Loucy (cell line): Measurements from ENCODE around the gene GCK.

ENCODE experiments used
- H2AFZ ChIP-seq: fragments of 200-600 bp; sonication (generic); 2 replicates; pipeline ENCODE4 v1.6.0; 2016; ENCODE audit warnings: antibody characterized with exemption, mild to moderate bottlenecking, low read length, moderate library complexity
- H3F3A ChIP-seq: fragments of 200-600 bp; 2 replicates; pipeline ENCODE4 v1.6.0; 2016; ENCODE audit warnings: antibody characterized with exemption, low read depth, mild to moderate bottlenecking
- H3K27me3 ChIP-seq: fragments of 200-600 bp; sonication (generic); 2 replicates; pipeline ENCODE4 v1.6.1; 2014; ENCODE audit warnings: low read length, mild to moderate bottlenecking; ENCODE audit not compliant: insufficient read depth, poor library complexity, severe bottlenecking
- H3K36me3 ChIP-seq: fragments of 200-600 bp; sonication (generic); 2 replicates; pipeline ENCODE4 v1.6.1; 2016; ENCODE audit warnings: low read length; ENCODE audit not compliant: insufficient read depth
- H3K4me1 ChIP-seq: fragments of 200-600 bp; sonication (generic); 2 replicates; pipeline ENCODE4 v1.5.1; 2014; ENCODE audit warnings: low read length, mild to moderate bottlenecking; ENCODE audit not compliant: insufficient read depth, poor library complexity, severe bottlenecking
- H3K4me2 ChIP-seq: fragments of 200-600 bp; sonication (generic); 2 replicates; pipeline ENCODE4 v1.6.0; 2014; ENCODE audit warnings: antibody characterized with exemption, low read length, low read depth, mild to moderate bottlenecking; ENCODE audit not compliant: poor library complexity, severe bottlenecking
- H3K4me3 ChIP-seq: fragments of 200-600 bp; sonication (generic); 2 replicates; pipeline ENCODE4 v1.5.1; 2014; ENCODE audit warnings: low read length, mild to moderate bottlenecking, mixed read lengths; ENCODE audit not compliant: poor library complexity, severe bottlenecking
- H3K79me2 ChIP-seq: fragments of 200-600 bp; sonication (generic); 2 replicates; pipeline ENCODE4 v1.6.1; 2014; ENCODE audit warnings: low read length; ENCODE audit not compliant: insufficient read depth
- H3K9ac ChIP-seq: fragments of 200-600 bp; sonication (generic); 2 replicates; pipeline ENCODE4 v1.6.0; 2014; ENCODE audit warnings: mild to moderate bottlenecking, low read depth, low read length, moderate library complexity; ENCODE audit not compliant: poor library complexity, severe bottlenecking
- H3K9me2 ChIP-seq: fragments of 200-600 bp; sonication (generic); replicated peaks from 2 replicates; pipeline ENCODE4 v1.6.1; 2016; ENCODE audit warnings: low read depth, low read length, mixed read lengths
- H3K9me3 ChIP-seq: fragments of 200-600 bp; sonication (generic); 2 replicates; pipeline ENCODE4 v1.6.1; 2014; ENCODE audit warnings: mild to moderate bottlenecking, antibody characterized with exemption, low read length, low read depth; ENCODE audit not compliant: insufficient read depth
- H4K20me1 ChIP-seq: fragments of 200-600 bp; sonication (generic); 2 replicates; pipeline ENCODE4 v1.6.0; 2014; ENCODE audit warnings: antibody characterized with exemption, low read length, mild to moderate bottlenecking; ENCODE audit not compliant: insufficient read depth, poor library complexity, severe bottlenecking
- CTCF ChIP-seq: fragments of 200-600 bp; sonication (generic); conservative IDR thresholded peaks from 2 replicates; pipeline ENCODE4 v1.5.1; 2014; ENCODE audit warnings: mild to moderate bottlenecking, antibody characterized with exemption, low read length
- EZH2phosphoT487 ChIP-seq: fragments of 200-600 bp; IDR thresholded peaks from 2 replicates; pipeline ENCODE4 v1.6.1; 2018; ENCODE audit warnings: antibody characterized with exemption, mild to moderate bottlenecking, moderate library complexity, borderline replicate concordance

GCK gene

GRCh38 chr7:44145479-44145968, 43.7 kb downstream of the GCK start:
- Histone ChIP-seq H3K9ac (no peak overlapping the region), H3K36me3 (no peaks in the 10 kb centered on the region), H3K27me3 (no peaks in the 10 kb centered on the region), H4K20me1 (no peaks in the 10 kb centered on the region), H3K4me2 (no peak overlapping the region), H3K9me3 (no peaks in the 10 kb centered on the region), H3K4me1 (no peaks in the 10 kb centered on the region), H3F3A (no peaks in the 10 kb centered on the region), H3K9me2 (no peaks in the 10 kb centered on the region), H3K79me2 (no peaks in the 10 kb centered on the region), H2AFZ (no peak overlapping the region), H3K4me3 (no peak overlapping the region)
- TF ChIP-seq EZH2phosphoT487 (no peak), CTCF (no peak)

GRCh38 chr7:44144968-44145478, 44.2 kb downstream of the GCK start:
- Histone ChIP-seq H3K4me1 (no peaks in the 10 kb centered on the region), H3K9me3 (no peaks in the 10 kb centered on the region), H3K9me2 (no peaks in the 10 kb centered on the region), H3F3A (no peaks in the 10 kb centered on the region), H3K9ac (no peak overlapping the region), H3K27me3 (no peaks in the 10 kb centered on the region), H3K79me2 (no peaks in the 10 kb centered on the region), H3K36me3 (no peaks in the 10 kb centered on the region), H2AFZ (no peak overlapping the region), H4K20me1 (no peaks in the 10 kb centered on the region), H3K4me2 (no peak overlapping the region), H3K4me3 (no peak overlapping the region)
- TF ChIP-seq EZH2phosphoT487 (no peak), CTCF (no peak)

- H3K9me3 ChIP-seq: no peaks in the 10 kb centered on the region
- H3K9ac ChIP-seq: no peak overlapping the region
- H3K4me3 ChIP-seq: no peak overlapping the region
- no peaks in the 10 kb centered on the region for H3K4me1 ChIP-seq
- TF ChIP-seq CTCF: no peak
- no peak for TF ChIP-seq EZH2phosphoT487
- no peak overlapping the region for H3K4me2 ChIP-seq
- H3K9me2 ChIP-seq: no peaks in the 10 kb centered on the region
- H4K20me1 ChIP-seq: no peaks in the 10 kb centered on the region
- H3K36me3 ChIP-seq: no peaks in the 10 kb centered on the region
- H2AFZ ChIP-seq: no peak overlapping the region
- no peaks in the 10 kb centered on the region for H3K27me3 ChIP-seq
- no peaks in the 10 kb centered on the region for H3F3A ChIP-seq
- H3K79me2 ChIP-seq: no peaks in the 10 kb centered on the region
Observed at GRCh38 chr7:44144426-44144967, 44.7 kb downstream of the GCK start.
